Pancreas (tissue), 10 donors: ENCODE measurements around the gene FILIP1. TPM values are rescaled to one million over a fixed set of nuclear protein-coding genes. Genes with fewer than 3 reads are reported as not detected.

Experiments
- ATAC-seq, 4 donors: fragments of 200-7000 bp; cut with Tn5 transposase; one replicate each; pipeline versions ENCODE4 v1.8.0 to v1.9.1; 2020; ENCODE audit warnings: mild to moderate bottlenecking in 4 of 4, moderate library complexity in 4 of 4
- DNase-seq, 6 donors: peaks; one replicate each; pipeline ENCODE4 v3.0.0-alpha.2; 2020
- FAIRE-seq: peaks from 2 replicates; lab custom pipeline; 2012; peaks lifted over from hg19 to GRCh38; lab: Jason Lieb, UNC
- H3K27ac ChIP-seq, 4 donors: fragments of 200-600 bp; sonication (generic); 1 replicate in 3 of 4; 2 replicates in 1 of 4; pipeline versions ENCODE4 v1.5.0 to v1.8.0; 2020
- H3K27me3 ChIP-seq, 4 donors: fragments of 200-600 bp; one replicate each; pipeline ENCODE4 v1.8.0; 2021
- H3K36me3 ChIP-seq, 3 donors: fragments of 200-600 bp; sonication (generic) in 1 of 3; one replicate each; pipeline versions ENCODE4 v1.5.0 to v1.8.0; 2020 to 2021
- H3K4me1 ChIP-seq, 3 donors: fragments of 200-600 bp; one replicate each; pipeline ENCODE4 v1.8.0; 2021
- H3K4me3 ChIP-seq, 4 donors: fragments of 200-600 bp; sonication (generic) in 2 of 4; one replicate each; pipeline versions ENCODE4 v1.5.0 to v1.8.0; 2020 to 2021
- H3K9me3 ChIP-seq, 4 donors: fragments of 200-600 bp; one replicate each; pipeline ENCODE4 v1.8.0; 2021
- WGBS, 2 donors: extraction: QIAGEN DNeasy Blood & Tissue Kit; methylation state at CpG; one replicate each; pipeline ENCODE4 v1.1.7; 2013; 5-methylcytosine and 5-hydroxymethylcytosine counted together
- intact Hi-C, 3 donors: fragments of 100-400 bp; cut with DNase I; formaldehyde crosslinking; loops; one replicate each; pipeline versions ENCODE4 v1.11.1 to v1.14.2; 2022
- polyA plus RNA-seq, 2 donors: library from polyadenylated mRNA; stranded (reverse); fragments of 200-250 nt; gene quantifications; one replicate each; pipeline ENCODE4 v1.2.3, GENCODE V29; 2013
- total RNA-seq, 6 donors: library from RNA; stranded (reverse); fragmentation: NEBNext Ultra II Directional in 4 of 6; extraction: Animal tissue kit (Norgen Biotek cat#: 25700) in 4 of 6; gene quantifications; one replicate each; pipeline versions ENCODE4 v1.2.1 to v1.2.4, GENCODE V29; 2021 to 2023
- TF ChIP-seq, protein P1 (sequence below), 4 donors: fragments of 200-600 bp; sonication (generic) in 3 of 4; IDR thresholded peaks; one replicate each; pipeline versions ENCODE4 v1.5.0 to v1.8.0; 2021; ENCODE audit warnings: antibody characterized with exemption in 4 of 4
- donor health status: healthy with polysubstance abuse.
- donor health status: DM: no; HTN: no; CAD: no; lungs with moderate emphysema.
- donor health status: DM: no; HTN: no; CAD: no.
- donor health status: control.
- donor health status: control.
- donor health status: Bipolar disorder and iron deficiency.
- donor health status: DM: yes; HTN: yes; CAD: no.
- donor health status: DM: no; HTN: no; CAD: no.
- donor health status: DM: no; HTN: no; CAD: no.
- donor health status: DM: yes; HTN: yes; CAD: no.

Gene FILIP1
- total and polyA plus RNA-seq, 8 donors = 0.33 to 3.6 (median 1.5) TPM

GRCh38 chr6:75483136-75483952 lies 10.3 kb downstream of the FILIP1 start:
- Histone ChIP-seq H3K27ac (no peak overlapping the region), H3K9me3 (no peaks in the 10 kb centered on the region), H3K36me3 (no peaks in the 10 kb centered on the region), H3K4me1 (no peaks in the 10 kb centered on the region), H3K4me3 (no peak overlapping the region), H3K27me3 (no peaks in the 10 kb centered on the region)
- FAIRE-seq = no peak
- intact Hi-C loops = no loop called here
- TF ChIP-seq, protein P1, sequence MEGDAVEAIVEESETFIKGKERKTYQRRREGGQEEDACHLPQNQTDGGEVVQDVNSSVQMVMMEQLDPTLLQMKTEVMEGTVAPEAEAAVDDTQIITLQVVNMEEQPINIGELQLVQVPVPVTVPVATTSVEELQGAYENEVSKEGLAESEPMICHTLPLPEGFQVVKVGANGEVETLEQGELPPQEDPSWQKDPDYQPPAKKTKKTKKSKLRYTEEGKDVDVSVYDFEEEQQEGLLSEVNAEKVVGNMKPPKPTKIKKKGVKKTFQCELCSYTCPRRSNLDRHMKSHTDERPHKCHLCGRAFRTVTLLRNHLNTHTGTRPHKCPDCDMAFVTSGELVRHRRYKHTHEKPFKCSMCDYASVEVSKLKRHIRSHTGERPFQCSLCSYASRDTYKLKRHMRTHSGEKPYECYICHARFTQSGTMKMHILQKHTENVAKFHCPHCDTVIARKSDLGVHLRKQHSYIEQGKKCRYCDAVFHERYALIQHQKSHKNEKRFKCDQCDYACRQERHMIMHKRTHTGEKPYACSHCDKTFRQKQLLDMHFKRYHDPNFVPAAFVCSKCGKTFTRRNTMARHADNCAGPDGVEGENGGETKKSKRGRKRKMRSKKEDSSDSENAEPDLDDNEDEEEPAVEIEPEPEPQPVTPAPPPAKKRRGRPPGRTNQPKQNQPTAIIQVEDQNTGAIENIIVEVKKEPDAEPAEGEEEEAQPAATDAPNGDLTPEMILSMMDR (IDR thresholded peaks at IDR 0.05) = no peak
- ATAC-seq = no peak
- no peak for DNase-seq
- WGBS, 2 donors = 70 to 71% methylated on average over 3 of the region's 3 CpGs

GRCh38 chr6:75481936-75482593 lies 11.5 kb downstream of the FILIP1 start:
- TF ChIP-seq, protein P1 (IDR thresholded peaks at IDR 0.05) = no peak
- Histone ChIP-seq H3K4me3 (no peak overlapping the region), H3K4me1 (no peaks in the 10 kb centered on the region), H3K27me3 (no peaks in the 10 kb centered on the region), H3K36me3 (no peaks in the 10 kb centered on the region), H3K9me3 (no peaks in the 10 kb centered on the region), H3K27ac (no peak overlapping the region)
- no peak for FAIRE-seq
- DNase-seq = no peak
- peak in 1 of 4 donors; percentile 36 for ATAC-seq
- intact Hi-C loops = no loop called here
- WGBS, 2 donors = 78 to 85% methylated on average over 4 of the region's 4 CpGs

DNA sequence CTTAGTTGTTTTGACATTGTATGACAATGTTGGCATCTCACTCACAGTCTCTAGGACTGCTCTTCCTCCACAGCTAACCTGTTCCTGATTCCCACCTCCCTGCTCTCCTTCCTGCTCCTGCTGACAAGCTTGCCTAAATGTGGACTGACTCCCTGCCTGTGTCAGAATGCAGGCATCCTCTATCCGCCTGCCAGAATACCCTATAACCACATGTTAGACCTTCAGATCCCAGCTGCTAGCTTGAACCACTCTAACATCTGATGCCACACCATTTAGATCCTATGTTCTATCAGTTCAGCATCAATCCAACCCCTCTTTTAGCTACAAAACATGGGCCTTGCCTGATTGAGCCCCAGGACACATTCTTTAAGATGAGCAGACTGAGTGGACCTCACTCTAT lies 12.2 kb downstream of the FILIP1 start:
- TF ChIP-seq, protein P1 (IDR thresholded peaks at IDR 0.05) = no peak
- no peaks in the 10 kb centered on the region for H3K36me3 ChIP-seq
- WGBS, 2 donors = 79 to 89% methylated on average over 1 of the region's 1 CpG
- ATAC-seq (peak in 1 of 4 donors; percentile 18), DNase-seq (no peak), FAIRE-seq (no peak)
- no peaks in the 10 kb centered on the region for H3K4me1 ChIP-seq
- no peaks in the 10 kb centered on the region for H3K9me3 ChIP-seq
- intact Hi-C loops = no loop called here
- H3K27me3 ChIP-seq = no peaks in the 10 kb centered on the region
- no peak overlapping the region for H3K4me3 ChIP-seq
- no peak overlapping the region for H3K27ac ChIP-seq

DNA sequence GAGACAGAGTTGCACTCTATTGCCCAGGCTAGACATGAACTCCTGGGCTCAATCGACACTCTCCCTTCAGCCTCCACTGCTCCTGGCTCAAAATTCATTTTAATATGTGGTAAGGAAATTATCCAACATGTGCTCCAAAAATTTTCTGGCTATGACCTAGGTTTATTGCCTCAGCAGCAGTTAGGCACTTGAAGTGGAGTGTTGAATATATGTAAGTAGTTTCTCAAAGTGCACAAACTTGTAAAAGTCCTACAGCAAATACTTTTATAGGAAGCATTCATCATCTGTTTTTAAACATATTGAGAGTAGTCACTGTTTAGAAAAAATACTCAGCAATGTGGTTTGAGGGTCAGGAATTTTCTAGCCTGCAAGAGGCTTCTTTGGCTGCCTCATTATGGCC lies 13.2 kb downstream of the FILIP1 start:
- Histone ChIP-seq H3K27ac (no peak overlapping the region), H3K4me3 (no peak overlapping the region)
- WGBS, 2 donors = 75 to 78% methylated on average over 1 of the region's 1 CpG

More for the DNA sequence above, 13.2 kb downstream of the FILIP1 start:
- peak in 1 of 4 donors; percentile 30 for ATAC-seq
- H3K27me3 ChIP-seq = no peaks in the 10 kb centered on the region
- TF ChIP-seq, protein P1 (IDR thresholded peaks at IDR 0.05) = no peak
- no peaks in the 10 kb centered on the region for H3K9me3 ChIP-seq
- H3K36me3 ChIP-seq = no peaks in the 10 kb centered on the region
- no peak for FAIRE-seq
- intact Hi-C loops = no loop called here
- DNase-seq = no peak
- H3K4me1 ChIP-seq = no peaks in the 10 kb centered on the region
